ENCODE measurements around the gene NHP2. TPM values are rescaled to one million over a fixed set of nuclear protein-coding genes. Genes with fewer than 3 reads are reported as not detected.
A peak's percentile ranks its signal among the peaks of the same experiment; 100 is the strongest.
"Not testable (repeated sequence)": the region's sequence is repeated elsewhere in the genome, so short reads cannot be mapped to it uniquely, and the experiment has no call there.

NHP2 gene
- total and polyA plus RNA-seq, 3 experiments from 2014 or later, result 219 to 311 (median 298) TPM

DNA sequence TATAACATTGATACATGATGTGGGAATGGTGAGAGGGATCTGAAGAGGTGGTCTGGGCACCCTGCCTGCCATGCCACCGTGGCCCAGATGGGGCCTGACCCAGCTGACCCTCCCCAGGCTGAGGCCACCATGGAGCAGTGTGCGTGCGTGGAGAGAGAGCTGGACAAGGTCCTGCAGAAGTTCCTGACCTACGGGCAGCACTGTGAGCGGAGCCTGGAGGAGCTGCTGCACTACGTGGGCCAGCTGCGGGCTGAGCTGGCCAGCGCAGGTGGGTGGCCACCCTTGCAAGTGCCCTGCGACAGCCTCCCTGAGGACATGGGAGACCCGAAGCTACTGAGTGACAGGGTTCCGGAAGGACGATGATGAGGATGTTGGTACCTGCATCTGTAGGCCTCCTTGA lies 15.7 kb downstream of the NHP2 start:
- ChIA-PET POLR2A (no interaction called here), CTCF (interaction anchor here (1.8 to 3.2 kb wide), 3 partner anchors 8 to 62 kb away, joined by 6 to 19 read pairs (median 10); no protein-coding TSS in a partner anchor)
- Mint-ChIP-seq H3K27ac (no peak overlapping the region), H3K4me3 (no peak overlapping the region), H3K27me3 (peaks cover 0 to 4% of the 10 kb centered on the region in 2 donors), H3K4me1 (peaks cover 16 to 29% (median 22%) of the 10 kb centered on the region in 3 donors), H3K9me3 (no peaks in the 10 kb centered on the region), H3K36me3 (peaks cover 0 to 57% (median 10%) of the 10 kb centered on the region in 3 donors)
- no peaks in the 10 kb centered on the region for H3K27me3 ChIP-seq (ENCODE audit: insufficient read depth, low read length, poor library complexity, severe bottlenecking)
- H3K4me3 ChIP-seq (ENCODE audit: low read length), result no peak overlapping the region
- no peaks in the 10 kb centered on the region for H3K36me3 ChIP-seq (ENCODE audit: insufficient read depth, low read length)
- DNase-seq, result no peak
- H3K9me3 ChIP-seq (ENCODE audit: low read length), result no peaks in the 10 kb centered on the region
- no peak overlapping the region for H3K27ac ChIP-seq (ENCODE audit: low read depth, low read length)
- H3K4me1 ChIP-seq (ENCODE audit: insufficient read depth, low read length), result no peaks in the 10 kb centered on the region

GRCh38 chr5:178136990-178137389 lies 16.7 kb downstream of the NHP2 start:
- no peak overlapping the region for H3K4me3 ChIP-seq (ENCODE audit: low read length)
- POLR2A ChIA-PET, result no interaction called here
- Mint-ChIP-seq H3K36me3 (peaks cover 0 to 47% (median 10%) of the 10 kb centered on the region in 3 donors), H3K4me3 (no peak overlapping the region), H3K9me3 (no peaks in the 10 kb centered on the region), H3K27me3 (peaks cover 0 to 4% of the 10 kb centered on the region in 2 donors), H3K27ac (peak overlapping the region in 3 of 8 donors; percentile 38 to 93 (median 43)), H3K4me1 (peaks cover 18 to 34% (median 26%) of the 10 kb centered on the region in 3 donors)
- H3K9me3 ChIP-seq (ENCODE audit: low read length), result no peaks in the 10 kb centered on the region
- no peak overlapping the region for H3K27ac ChIP-seq (ENCODE audit: low read depth, low read length)
- H3K36me3 ChIP-seq (ENCODE audit: insufficient read depth, low read length), result no peaks in the 10 kb centered on the region
- H3K27me3 ChIP-seq (ENCODE audit: insufficient read depth, low read length, poor library complexity, severe bottlenecking), result no peaks in the 10 kb centered on the region
- no peak for DNase-seq
- CTCF ChIA-PET, result interaction anchor here (1.8 to 3.2 kb wide), 3 partner anchors 9 to 61 kb away, joined by 6 to 19 read pairs (median 10); no protein-coding TSS in a partner anchor
- no peaks in the 10 kb centered on the region for H3K4me1 ChIP-seq (ENCODE audit: insufficient read depth, low read length)

- no peaks in the 10 kb centered on the region for H3K36me3 ChIP-seq (ENCODE audit: insufficient read depth, low read length)
- Mint-ChIP-seq H3K4me3 (peak overlapping the region; percentile 69 to 86 (median 84)), H3K9me3 (no peaks in the 10 kb centered on the region), H3K36me3 (peaks cover 0 to 17% (median 7%) of the 10 kb centered on the region in 3 donors), H3K27me3 (peaks cover 0 to 5% of the 10 kb centered on the region in 2 donors), H3K27ac (peak overlapping the region; percentile 75 to 95 (median 88)), H3K4me1 (peaks cover 21 to 36% (median 33%) of the 10 kb centered on the region in 3 donors)
- peak overlapping the region; percentile 66 for H3K4me3 ChIP-seq (ENCODE audit: low read length)
- H3K27ac ChIP-seq (ENCODE audit: low read depth, low read length), result peak overlapping the region; percentile 80
- peaks cover 7% of the 10 kb centered on the region for H3K4me1 ChIP-seq (ENCODE audit: insufficient read depth, low read length)
- POLR2A ChIA-PET, result interaction anchor here (0.7 to 1.8 kb wide), 5 partner anchors 11 to 83 kb away, joined by 3 to 6 read pairs (median 3); partner anchors contain the start of gene NHP2
- no peaks in the 10 kb centered on the region for H3K9me3 ChIP-seq (ENCODE audit: low read length)
- DNase-seq, result peak in 1 of 5 donors; percentile 16
- CTCF ChIA-PET, result interaction anchor here (0.6 to 1.4 kb wide), 4 partner anchors 9 to 55 kb away, joined by 3 to 4 read pairs (median 4); no protein-coding TSS in a partner anchor
- H3K27me3 ChIP-seq (ENCODE audit: insufficient read depth, low read length, poor library complexity, severe bottlenecking), result no peaks in the 10 kb centered on the region
These were observed 22.2 kb downstream of the NHP2 start for GRCh38 chr5:178131446-178131996.

DNA sequence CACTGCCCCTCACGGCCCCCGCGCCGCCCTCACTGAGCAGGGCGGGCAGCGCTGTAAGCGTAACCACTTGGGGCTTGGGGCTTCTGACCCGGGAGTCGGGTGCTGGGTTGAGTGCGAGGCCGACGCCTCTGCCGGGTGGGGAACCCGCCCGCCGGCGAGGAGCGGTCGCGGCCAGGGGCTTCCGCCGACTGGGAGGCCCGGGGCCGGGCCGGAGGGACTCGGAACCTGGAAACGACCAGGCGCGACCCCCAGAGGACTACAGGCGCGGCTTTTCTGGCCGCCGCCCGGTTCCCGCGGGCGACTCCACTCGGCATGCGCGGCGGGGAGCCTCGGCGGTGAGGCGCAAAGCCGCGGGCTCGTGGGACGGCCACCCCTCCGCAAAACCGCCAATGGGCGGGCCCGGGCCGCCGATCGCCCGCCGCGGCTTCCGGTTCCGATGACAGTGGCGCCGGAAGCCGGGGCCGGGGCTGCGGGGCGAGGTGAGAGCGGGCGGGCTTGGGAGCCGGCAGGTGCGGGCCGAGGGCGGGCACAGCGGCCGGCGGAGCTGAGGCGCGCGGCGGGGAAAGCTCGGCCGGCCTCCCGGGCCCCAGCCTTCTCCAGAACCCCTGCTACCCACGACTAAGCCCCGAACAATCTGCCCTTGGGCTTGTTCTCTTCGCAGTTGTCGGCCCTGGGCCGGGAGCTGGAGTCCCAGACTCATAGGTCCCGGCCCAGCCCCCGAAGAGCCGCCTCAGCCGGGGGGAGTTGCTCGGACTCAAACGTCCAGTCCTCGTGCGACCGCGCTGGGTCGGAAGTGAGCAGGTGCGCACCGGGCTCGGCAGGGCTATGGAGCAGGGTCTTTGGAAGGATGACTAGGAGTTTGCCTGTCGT lies 22.9 kb downstream of the NHP2 start, which contains the start of gene RMND5B:
TSS of gene RMND5B (plus strand) at position 439 of the 870 bp plus-strand sequence. CDS start 7,106 bp downstream, outside the sequence.
- H3K27ac ChIP-seq (ENCODE audit: low read depth, low read length), result peak within 1 kb of the TSS; percentile 80
- no peaks in the 10 kb centered on the region for H3K9me3 ChIP-seq (ENCODE audit: low read length)
- POLR2A ChIA-PET, result interaction anchor here (0.7 to 1.8 kb wide), 5 partner anchors 10 to 83 kb away, joined by 3 to 6 read pairs (median 3); partner anchors contain the start of gene NHP2

GRCh38 chr5:178130234-178130575 lies 23.5 kb downstream of the NHP2 start:
- POLR2A ChIA-PET, result interaction anchor here (1.2 to 1.8 kb wide), 2 partner anchors 9 to 24 kb away, joined by 4 to 6 read pairs; partner anchors contain the start of gene NHP2
- H3K27me3 ChIP-seq (ENCODE audit: insufficient read depth, low read length, poor library complexity, severe bottlenecking); H3K4me1 ChIP-seq (ENCODE audit: insufficient read depth, low read length); H3K36me3 ChIP-seq (ENCODE audit: insufficient read depth, low read length); H3K27me3 Mint-ChIP-seq; DNase-seq; H3K9me3 ChIP-seq (ENCODE audit: low read length); H3K9me3 Mint-ChIP-seq: not testable (repeated sequence)
- H3K4me3 Mint-ChIP-seq, result peak overlapping the region; percentile 58 to 87 (median 69)
- peak overlapping the region in 3 of 8 donors; percentile 12 to 30 (median 19) for H3K27ac Mint-ChIP-seq
- H3K36me3 Mint-ChIP-seq, result peaks cover 0 to 11% (median 3%) of the 10 kb centered on the region in 3 donors
- peaks cover 17 to 27% (median 26%) of the 10 kb centered on the region in 3 donors for H3K4me1 Mint-ChIP-seq
- Histone ChIP-seq H3K4me3 (ENCODE audit: low read length) (peak overlapping the region; percentile 66), H3K27ac (ENCODE audit: low read depth, low read length) (peak overlapping the region; percentile 80)
- CTCF ChIA-PET, result interaction anchor here (0.9 to 2.0 kb wide), 2 partner anchors 10 to 54 kb away, joined by 3 to 13 read pairs; no protein-coding TSS in a partner anchor

More for the DNA sequence above, 22.9 kb downstream of the NHP2 start, which contains the start of gene RMND5B:
- Histone ChIP-seq H3K4me3 (ENCODE audit: low read length) (peak within 1 kb of the TSS; percentile 66), H3K27me3 (ENCODE audit: insufficient read depth, low read length, poor library complexity, severe bottlenecking) (no peaks in the 10 kb centered on the region), H3K4me1 (ENCODE audit: insufficient read depth, low read length) (peaks cover 7% of the 10 kb centered on the region), H3K36me3 (ENCODE audit: insufficient read depth, low read length) (no peaks in the 10 kb centered on the region)
- CTCF ChIA-PET, result interaction anchor here (0.6 to 2.0 kb wide), 4 partner anchors 10 to 53 kb away, joined by 3 to 13 read pairs (median 4); no protein-coding TSS in a partner anchor
- H3K36me3 Mint-ChIP-seq, result peaks cover 0 to 17% (median 7%) of the 10 kb centered on the region in 3 donors
- peak; percentile 64 to 81 (median 75) for DNase-seq
- peaks cover 18 to 33% (median 31%) of the 10 kb centered on the region in 3 donors for H3K4me1 Mint-ChIP-seq
- no peaks in the 10 kb centered on the region for H3K9me3 Mint-ChIP-seq
- peaks cover 0 to 5% of the 10 kb centered on the region in 2 donors for H3K27me3 Mint-ChIP-seq
- H3K27ac Mint-ChIP-seq, result peak within 1 kb of the TSS; percentile 75 to 95 (median 88)
- peak within 1 kb of the TSS; percentile 72 to 87 (median 84) for H3K4me3 Mint-ChIP-seq

DNA sequence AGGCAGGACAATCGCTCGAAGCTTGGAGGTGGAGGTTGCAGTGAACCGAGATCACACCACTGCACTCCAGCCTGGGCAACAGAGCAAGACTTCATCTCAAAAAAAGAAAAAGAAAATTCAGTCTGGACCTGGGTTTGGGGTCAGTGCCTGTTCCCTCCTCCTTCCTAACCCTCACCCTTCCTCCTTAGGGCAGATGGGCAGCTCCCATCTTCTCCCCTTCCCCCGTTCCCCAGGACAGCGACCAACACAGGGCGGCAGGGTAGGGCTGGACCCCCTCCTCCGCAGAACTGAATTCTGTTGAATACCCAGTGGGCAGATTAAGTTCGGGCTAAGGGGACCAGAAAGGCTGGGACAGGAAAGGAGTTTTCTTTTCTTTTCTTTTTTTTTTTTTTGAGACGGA lies 24.4 kb downstream of the NHP2 start:
- Mint-ChIP-seq H3K27ac (no peak overlapping the region), H3K4me1 (peaks cover 17 to 25% (median 21%) of the 10 kb centered on the region in 3 donors), H3K36me3 (peaks cover 0 to 7% (median 3%) of the 10 kb centered on the region in 3 donors), H3K27me3 (peaks cover 0 to 2% of the 10 kb centered on the region in 2 donors), H3K4me3 (peak overlapping the region in 3 of 7 donors; percentile 26 to 34 (median 28)), H3K9me3 (no peaks in the 10 kb centered on the region)
- peaks cover 7% of the 10 kb centered on the region for H3K4me1 ChIP-seq (ENCODE audit: insufficient read depth, low read length)
- H3K27me3 ChIP-seq (ENCODE audit: insufficient read depth, low read length, poor library complexity, severe bottlenecking), result no peaks in the 10 kb centered on the region
- H3K9me3 ChIP-seq (ENCODE audit: low read length), result no peaks in the 10 kb centered on the region
- POLR2A ChIA-PET, result no interaction called here
- H3K27ac ChIP-seq (ENCODE audit: low read depth, low read length), result no peak overlapping the region
- CTCF ChIA-PET, result interaction anchor here (0.9 to 2.0 kb wide), 2 partner anchors 9 to 53 kb away, joined by 3 to 13 read pairs; no protein-coding TSS in a partner anchor
- peak in 1 of 5 donors; percentile 28 for DNase-seq
- no peaks in the 10 kb centered on the region for H3K36me3 ChIP-seq (ENCODE audit: insufficient read depth, low read length)
- H3K4me3 ChIP-seq (ENCODE audit: low read length), result no peak overlapping the region

DNA sequence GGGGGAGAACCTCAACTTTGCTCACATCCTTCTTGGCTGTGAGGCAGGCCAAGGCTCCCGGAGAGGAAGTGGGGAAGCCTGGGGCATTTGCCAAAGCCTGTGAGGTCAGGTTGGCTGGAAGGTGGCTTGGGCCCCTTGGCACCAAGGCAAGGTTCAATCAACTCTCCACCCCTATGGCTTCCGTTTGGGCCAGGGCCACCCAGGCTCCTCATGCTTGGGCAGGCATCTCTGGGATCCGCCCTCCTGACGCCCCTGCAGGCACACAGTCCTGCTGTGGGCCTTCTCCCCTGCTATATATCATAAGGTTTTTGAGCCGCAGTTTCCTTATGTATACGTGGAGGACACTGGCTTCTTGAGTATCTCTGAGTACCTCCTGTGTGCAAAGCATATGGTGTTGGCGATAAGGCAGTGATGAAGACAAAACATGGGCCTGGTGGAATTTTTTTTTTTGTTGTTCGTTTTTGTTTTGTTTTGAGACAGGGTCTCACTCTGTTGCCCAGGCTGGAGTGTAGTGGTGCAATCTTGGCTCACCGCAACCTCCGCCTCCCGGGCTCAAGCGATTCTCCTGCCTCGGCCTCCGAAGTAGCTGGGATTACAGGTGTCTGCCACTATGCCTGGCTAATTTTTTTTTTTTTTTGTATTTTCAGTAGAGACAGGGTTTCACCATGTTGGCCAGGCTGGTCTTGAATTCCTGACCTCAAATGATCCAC lies 26.2 kb downstream of the NHP2 start:
- CTCF ChIA-PET, result interaction anchor here (1.4 kb wide), 1 partner anchor 51 kb away, joined by 3 read pairs; no protein-coding TSS in a partner anchor
- not testable (repeated sequence) for H3K27me3 Mint-ChIP-seq; H3K9me3 Mint-ChIP-seq; H3K36me3 Mint-ChIP-seq; H3K9me3 ChIP-seq (ENCODE audit: low read length); H3K4me3 ChIP-seq (ENCODE audit: low read length); H3K27me3 ChIP-seq (ENCODE audit: insufficient read depth, low read length, poor library complexity, severe bottlenecking); H3K4me1 ChIP-seq (ENCODE audit: insufficient read depth, low read length); H3K36me3 ChIP-seq (ENCODE audit: insufficient read depth, low read length)
- Mint-ChIP-seq H3K27ac (peak overlapping the region in 1 of 8 donors; percentile 30), H3K4me3 (peak overlapping the region in 3 of 7 donors; percentile 45 to 71 (median 67)), H3K4me1 (peaks cover 10 to 20% (median 13%) of the 10 kb centered on the region in 3 donors)
- POLR2A ChIA-PET, result interaction anchor here (0.6 kb wide), 1 partner anchor 35 kb away, joined by 4 read pairs; no protein-coding TSS in a partner anchor
- peak in 1 of 5 donors; percentile 17 for DNase-seq
- H3K27ac ChIP-seq (ENCODE audit: low read depth, low read length), result peak overlapping the region; percentile 59
